Left ventricle myocardium inferior (tissue), 1 donor: ENCODE data around the gene PSAPL1. TPM values are rescaled to one million over a fixed set of nuclear protein-coding genes. Genes with fewer than 3 reads are reported as not detected.

Experiments
- DNase-seq: peaks from one replicate; pipeline ENCODE4 v3.0.0-alpha.2; 2020
- H3K27ac ChIP-seq: fragments of 200-600 bp; replicated peaks from 2 replicates; pipeline ENCODE4 v1.8.0; 2021
- H3K27me3 ChIP-seq: fragments of 200-600 bp; 2 replicates; pipeline ENCODE4 v1.8.0; 2021; ENCODE audit warnings: low read depth
- H3K36me3 ChIP-seq: fragments of 200-600 bp; 2 replicates; pipeline ENCODE4 v1.8.0; 2021
- H3K4me1 ChIP-seq: fragments of 200-600 bp; 2 replicates; pipeline ENCODE4 v1.8.0; 2021
- H3K4me3 ChIP-seq: fragments of 200-600 bp; 2 replicates; pipeline ENCODE4 v1.8.0; 2021; ENCODE audit warnings: mild to moderate bottlenecking, moderate library complexity
- H3K9me3 ChIP-seq: fragments of 200-600 bp; replicated peaks from 2 replicates; pipeline ENCODE4 v1.8.0; 2021
- CTCF ChIP-seq: fragments of 200-600 bp; IDR thresholded peaks from 2 replicates; pipeline ENCODE4 v1.8.0; 2021; ENCODE audit warnings: antibody characterized with exemption, mild to moderate bottlenecking, borderline replicate concordance
- intact Hi-C: fragments of 100-400 bp; cut with micrococcal nuclease; formaldehyde crosslinking; loops from one replicate; pipeline ENCODE4 v1.11.0; 2022
- total RNA-seq: library from RNA; stranded (reverse); fragmentation: NEBNext Ultra II Directional; extraction: Animal tissue kit (Norgen Biotek cat#: 25700); gene quantifications from one replicate; pipeline ENCODE4 v1.2.1, GENCODE V29; 2021
- donor health status: DM: no; HTN: yes; CAD: no; lungs with severe emphysema.

The PSAPL1 gene
- total RNA-seq, 1 donor from 2014 or later = not detected

GRCh38 chr4:7431696-7432530 lies 2.8 kb downstream of the PSAPL1 start:
- peak; percentile 5 for DNase-seq
- no peaks in the 10 kb centered on the region for H3K36me3 ChIP-seq
- no peak for TF ChIP-seq CTCF
- peaks cover 1% of the 10 kb centered on the region for H3K27me3 ChIP-seq
- peaks cover 12% of the 10 kb centered on the region for H3K4me1 ChIP-seq
- no peak overlapping the region for H3K27ac ChIP-seq
- intact Hi-C loops = no loop called here
- H3K9me3 ChIP-seq = no peaks in the 10 kb centered on the region
- H3K4me3 ChIP-seq = no peak overlapping the region

- peaks cover 12% of the 10 kb centered on the region for H3K4me1 ChIP-seq
- H3K27ac ChIP-seq = no peak overlapping the region
- no peak for DNase-seq
- no peaks in the 10 kb centered on the region for H3K27me3 ChIP-seq
- no peak for TF ChIP-seq CTCF
- no peak overlapping the region for H3K4me3 ChIP-seq
- no peaks in the 10 kb centered on the region for H3K9me3 ChIP-seq
- intact Hi-C loops = no loop called here
- H3K36me3 ChIP-seq = no peaks in the 10 kb centered on the region
Observed at GRCh38 chr4:7430965-7431695, 3.6 kb downstream of the PSAPL1 start.

- intact Hi-C loops = no loop called here
- H3K9me3 ChIP-seq = no peaks in the 10 kb centered on the region
- H3K27ac ChIP-seq = no peak overlapping the region
- H3K36me3 ChIP-seq = no peaks in the 10 kb centered on the region
- H3K27me3 ChIP-seq = no peaks in the 10 kb centered on the region
- H3K4me3 ChIP-seq = no peak overlapping the region
- DNase-seq = peak; percentile 6
- peaks cover 12% of the 10 kb centered on the region for H3K4me1 ChIP-seq
- no peak for TF ChIP-seq CTCF
Observed at GRCh38 chr4:7430368-7430964, 4.3 kb downstream of the PSAPL1 start.

GRCh38 chr4:7429601-7430078 lies 5.1 kb downstream of the PSAPL1 start:
- intact Hi-C loops = no loop called here
- DNase-seq = peak; percentile 3
- no peak for TF ChIP-seq CTCF
- Histone ChIP-seq H3K36me3 (no peaks in the 10 kb centered on the region), H3K27ac (no peak overlapping the region), H3K4me3 (no peak overlapping the region), H3K9me3 (no peaks in the 10 kb centered on the region), H3K4me1 (peaks cover 7% of the 10 kb centered on the region), H3K27me3 (no peaks in the 10 kb centered on the region)

GRCh38 chr4:7429069-7429416 lies 5.7 kb downstream of the PSAPL1 start:
- intact Hi-C loops = no loop called here

More at GRCh38 chr4:7429069-7429416, 5.7 kb downstream of the PSAPL1 start:
- Histone ChIP-seq H3K4me1 (peaks cover 4% of the 10 kb centered on the region), H3K4me3 (no peak overlapping the region), H3K9me3 (no peaks in the 10 kb centered on the region), H3K27me3 (no peaks in the 10 kb centered on the region), H3K36me3 (no peaks in the 10 kb centered on the region), H3K27ac (no peak overlapping the region)
- DNase-seq = peak; percentile 2
- no peak for TF ChIP-seq CTCF
